Upper lobe of left lung (tissue), 4 donors: Measurements from ENCODE around the gene RPL37.

Source experiments
- EP300 ChIP-seq, 4 donors: sonication (generic); formaldehyde crosslinking; IDR thresholded peaks; one replicate each; pipeline ENCODE4 v1.5.1; 2017; ENCODE audit warnings: antibody characterized with exemption in 4 of 4, control low read depth in 2 of 4
- POLR2A ChIP-seq, 4 donors: fragments of 450-650 bp; IDR thresholded peaks; one replicate each; pipeline ENCODE4 v1.5.1; 2016 to 2017; ENCODE audit warnings: antibody characterized with exemption in 4 of 4, mild to moderate bottlenecking in 2 of 4
- POLR2AphosphoS5 ChIP-seq, 2 donors: sonication (generic); formaldehyde crosslinking; IDR thresholded peaks; one replicate each; pipeline ENCODE4 v1.5.1; 2017; ENCODE audit warnings: antibody characterized with exemption in 2 of 2
- TF ChIP-seq, protein P1 (sequence below), 6 experiments: fragments of 450-650 bp in 4 of 6; fragments of 200-600 bp in 2 of 6; sonication (generic) in 2 of 6; IDR thresholded peaks; one replicate each; pipeline ENCODE4 v1.5.1; 2016 to 2019; ENCODE audit warnings: antibody characterized with exemption in 6 of 6

DNA sequence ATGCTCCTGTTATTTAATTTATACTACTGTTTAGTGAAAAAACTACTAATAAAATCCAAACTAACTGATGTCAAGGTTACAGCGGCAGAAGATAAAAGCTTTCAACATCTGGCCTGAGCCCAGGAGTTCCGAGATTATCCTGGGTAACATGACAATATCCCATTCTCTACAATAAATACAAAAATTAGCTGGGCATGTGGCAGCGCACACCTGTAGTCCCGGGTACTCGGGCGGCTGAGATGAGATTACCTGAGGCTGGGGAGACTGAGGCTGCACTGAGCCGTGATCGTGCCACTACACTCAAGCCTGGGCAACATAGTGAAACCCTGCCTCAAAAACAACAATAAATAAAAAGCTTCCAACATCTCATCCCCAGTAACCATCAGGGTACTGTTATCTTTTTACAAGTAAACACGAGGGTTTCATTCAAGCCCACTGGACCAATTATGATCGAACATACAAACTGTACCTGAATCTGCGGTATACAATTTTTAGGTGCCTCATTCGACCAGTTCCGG is 1.3 kb downstream of the RPL37 start:
- TF ChIP-seq POLR2AphosphoS5 (IDR thresholded peaks at IDR 0.05) (no peak), POLR2A (IDR thresholded peaks at IDR 0.05) (no peak), EP300 (IDR thresholded peaks at IDR 0.05) (no peak)
- TF ChIP-seq, protein P1, sequence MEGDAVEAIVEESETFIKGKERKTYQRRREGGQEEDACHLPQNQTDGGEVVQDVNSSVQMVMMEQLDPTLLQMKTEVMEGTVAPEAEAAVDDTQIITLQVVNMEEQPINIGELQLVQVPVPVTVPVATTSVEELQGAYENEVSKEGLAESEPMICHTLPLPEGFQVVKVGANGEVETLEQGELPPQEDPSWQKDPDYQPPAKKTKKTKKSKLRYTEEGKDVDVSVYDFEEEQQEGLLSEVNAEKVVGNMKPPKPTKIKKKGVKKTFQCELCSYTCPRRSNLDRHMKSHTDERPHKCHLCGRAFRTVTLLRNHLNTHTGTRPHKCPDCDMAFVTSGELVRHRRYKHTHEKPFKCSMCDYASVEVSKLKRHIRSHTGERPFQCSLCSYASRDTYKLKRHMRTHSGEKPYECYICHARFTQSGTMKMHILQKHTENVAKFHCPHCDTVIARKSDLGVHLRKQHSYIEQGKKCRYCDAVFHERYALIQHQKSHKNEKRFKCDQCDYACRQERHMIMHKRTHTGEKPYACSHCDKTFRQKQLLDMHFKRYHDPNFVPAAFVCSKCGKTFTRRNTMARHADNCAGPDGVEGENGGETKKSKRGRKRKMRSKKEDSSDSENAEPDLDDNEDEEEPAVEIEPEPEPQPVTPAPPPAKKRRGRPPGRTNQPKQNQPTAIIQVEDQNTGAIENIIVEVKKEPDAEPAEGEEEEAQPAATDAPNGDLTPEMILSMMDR (IDR thresholded peaks at IDR 0.05): no peak
